Lower lobe of right lung (tissue), 2 donors: ENCODE measurements around the gene PGBD4. TPM values are rescaled to one million over a fixed set of nuclear protein-coding genes. Genes with fewer than 3 reads are reported as not detected.

ENCODE experiments used
- ATAC-seq, 2 donors: fragments of 200-7000 bp; cut with Tn5 transposase; one replicate each; pipeline ENCODE4 v1.9.1; 2020 to 2022; ENCODE audit warnings: mild to moderate bottlenecking in 2 of 2, moderate library complexity in 2 of 2
- DNase-seq: peaks from one replicate; pipeline ENCODE4 v3.0.0-alpha.2; 2020
- H3K27ac ChIP-seq: fragments of 200-600 bp; one replicate; pipeline ENCODE4 v1.8.0; 2022
- H3K27me3 ChIP-seq: fragments of 200-600 bp; one replicate; pipeline ENCODE4 v1.8.0; 2022; ENCODE audit warnings: low read depth
- H3K36me3 ChIP-seq: fragments of 200-600 bp; one replicate; pipeline ENCODE4 v1.8.0; 2022; ENCODE audit warnings: mild to moderate bottlenecking
- H3K4me1 ChIP-seq: fragments of 200-600 bp; one replicate; pipeline ENCODE4 v1.8.0; 2022
- H3K4me3 ChIP-seq: fragments of 200-600 bp; one replicate; pipeline ENCODE4 v1.8.0; 2022; ENCODE audit warnings: mild to moderate bottlenecking
- H3K9me3 ChIP-seq: fragments of 200-600 bp; one replicate; pipeline ENCODE4 v1.8.0; 2022
- CTCF ChIP-seq: fragments of 200-600 bp; IDR thresholded peaks from one replicate; pipeline ENCODE4 v1.8.0; 2022; ENCODE audit warnings: antibody characterized with exemption, mild to moderate bottlenecking
- intact Hi-C: fragments of 100-400 bp; cut with DNase I; formaldehyde crosslinking; loops from one replicate; pipeline ENCODE4 v1.11.0; 2022
- total RNA-seq: library from RNA; stranded (reverse); fragmentation: NEBNext Ultra II Directional; extraction: Animal tissue kit (Norgen Biotek cat#: 25700); gene quantifications from one replicate; pipeline ENCODE4 v1.2.1, GENCODE V29; 2021
- donor health status: DM: no; HTN: yes; CAD: no; lungs with severe emphysema.

The PGBD4 gene
- total RNA-seq, 1 donor from 2014 or later: 1.5 TPM

- Histone ChIP-seq H3K4me3 (no peak overlapping the region), H3K27me3 (no peaks in the 10 kb centered on the region), H3K4me1 (no peaks in the 10 kb centered on the region), H3K27ac (no peak overlapping the region), H3K36me3 (no peaks in the 10 kb centered on the region), H3K9me3 (no peaks in the 10 kb centered on the region)
- no peak for ATAC-seq
- intact Hi-C loops: no loop called here
- DNase-seq: no peak
- TF ChIP-seq CTCF: no peak
Measured at GRCh38 chr15:34076785-34077184, 25.1 kb upstream of the PGBD4 start.

- intact Hi-C loops: no loop called here
- no peaks in the 10 kb centered on the region for H3K9me3 ChIP-seq
- no peaks in the 10 kb centered on the region for H3K27me3 ChIP-seq
- no peak overlapping the region for H3K27ac ChIP-seq
- H3K4me3 ChIP-seq: no peak overlapping the region
- peaks cover 16% of the 10 kb centered on the region for H3K36me3 ChIP-seq
- DNase-seq (no peak), ATAC-seq (no peak)
- TF ChIP-seq CTCF: no peak
- H3K4me1 ChIP-seq: no peaks in the 10 kb centered on the region
Measured at GRCh38 chr15:34078900-34079299, 23.0 kb upstream of the PGBD4 start.

GRCh38 chr15:34079904-34080303 lies 22.0 kb upstream of the PGBD4 start:
- peaks cover 26% of the 10 kb centered on the region for H3K36me3 ChIP-seq
- no peak for ATAC-seq
- H3K4me1 ChIP-seq: no peaks in the 10 kb centered on the region
- no peak for DNase-seq
- no peak overlapping the region for H3K4me3 ChIP-seq
- H3K27me3 ChIP-seq: no peaks in the 10 kb centered on the region
- TF ChIP-seq CTCF: no peak
- no peaks in the 10 kb centered on the region for H3K9me3 ChIP-seq
- intact Hi-C loops: no loop called here
- no peak overlapping the region for H3K27ac ChIP-seq

GRCh38 chr15:34084086-34084485 lies 17.8 kb upstream of the PGBD4 start:
- Histone ChIP-seq H3K4me3 (no peak overlapping the region), H3K4me1 (no peaks in the 10 kb centered on the region), H3K9me3 (no peaks in the 10 kb centered on the region), H3K27ac (no peak overlapping the region), H3K36me3 (peaks cover 67% of the 10 kb centered on the region), H3K27me3 (no peaks in the 10 kb centered on the region)
- no peak for ATAC-seq
- no peak for TF ChIP-seq CTCF
- intact Hi-C loops: no loop called here
- no peak for DNase-seq

- DNase-seq (no peak), ATAC-seq (no peak)
- no peak overlapping the region for H3K4me3 ChIP-seq
- peaks cover 80% of the 10 kb centered on the region for H3K36me3 ChIP-seq
- H3K27me3 ChIP-seq: no peaks in the 10 kb centered on the region
- no peaks in the 10 kb centered on the region for H3K9me3 ChIP-seq
- H3K4me1 ChIP-seq: no peaks in the 10 kb centered on the region
- intact Hi-C loops: no loop called here
- no peak overlapping the region for H3K27ac ChIP-seq
- TF ChIP-seq CTCF: no peak
Measured at GRCh38 chr15:34085746-34086145, 16.1 kb upstream of the PGBD4 start.

- intact Hi-C loops: loop anchor here (10.0 kb wide), 1 partner anchor 125 kb away; the partner anchor contains the start of gene EMC4
- ATAC-seq (no peak), DNase-seq (no peak)
- Histone ChIP-seq H3K36me3 (peaks cover 13% of the 10 kb centered on the region), H3K9me3 (no peaks in the 10 kb centered on the region), H3K27ac (no peak overlapping the region), H3K4me3 (no peak overlapping the region), H3K4me1 (peaks cover 25% of the 10 kb centered on the region), H3K27me3 (no peaks in the 10 kb centered on the region)
- no peak for TF ChIP-seq CTCF
Measured at GRCh38 chr15:34099914-34100313, 2.0 kb upstream of the PGBD4 start.
